Urothelium cell line (cell line): ENCODE measurements around the gene SLC29A3.
A peak's percentile ranks its signal among the peaks of the same experiment; 100 is the strongest.

Experiments used
- DNase-seq: peaks from one replicate; pipeline ENCODE4 v3.0.0; 2011; ENCODE audit warnings: low spot score, mixed read lengths
- FAIRE-seq: peaks from 2 replicates; lab custom pipeline; 2011; peaks lifted over from hg19 to GRCh38; lab: Jason Lieb, UNC

The SLC29A3 gene

GRCh38 chr10:71388583-71389310 is 69.7 kb downstream of the SLC29A3 start:
- DNase-seq (no peak), FAIRE-seq (no peak)

DNA sequence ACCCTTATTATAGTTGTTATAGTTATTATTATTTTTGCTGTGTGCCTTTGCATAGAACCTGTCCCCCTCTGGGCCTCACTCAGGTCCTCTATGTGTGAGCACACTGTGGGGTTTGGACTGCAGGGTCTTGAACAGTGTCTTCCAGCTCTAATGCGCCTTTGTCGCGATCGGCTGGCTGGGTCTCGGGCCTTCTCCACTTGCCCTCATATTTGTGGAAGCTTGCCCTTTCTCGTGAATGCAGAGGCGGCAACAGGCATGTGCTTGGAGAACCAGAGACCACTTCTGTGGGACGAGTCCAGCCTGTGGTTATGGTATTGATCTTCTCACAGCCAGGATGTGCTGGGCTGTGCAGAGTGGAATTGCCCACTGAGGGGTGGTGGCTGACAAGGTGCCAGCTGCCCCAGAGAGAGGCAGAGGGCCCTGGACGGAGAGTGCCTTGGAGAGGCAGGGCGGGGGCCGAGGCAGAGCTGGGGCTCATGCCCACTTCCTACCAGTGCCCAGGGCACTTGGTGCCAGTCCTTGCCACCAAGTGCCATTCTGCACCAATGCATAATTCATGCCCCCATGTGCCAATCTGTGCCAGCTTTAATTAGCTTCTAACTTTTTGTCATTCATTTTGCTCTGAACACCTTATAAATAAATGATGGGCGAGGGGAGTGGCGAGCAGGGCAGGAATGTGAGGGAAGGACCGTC is 70.9 kb downstream of the SLC29A3 start:
- DNase-seq = no peak
- no peak for FAIRE-seq

GRCh38 chr10:71390461-71390835 is 71.4 kb downstream of the SLC29A3 start:
- DNase-seq = no peak

DNA sequence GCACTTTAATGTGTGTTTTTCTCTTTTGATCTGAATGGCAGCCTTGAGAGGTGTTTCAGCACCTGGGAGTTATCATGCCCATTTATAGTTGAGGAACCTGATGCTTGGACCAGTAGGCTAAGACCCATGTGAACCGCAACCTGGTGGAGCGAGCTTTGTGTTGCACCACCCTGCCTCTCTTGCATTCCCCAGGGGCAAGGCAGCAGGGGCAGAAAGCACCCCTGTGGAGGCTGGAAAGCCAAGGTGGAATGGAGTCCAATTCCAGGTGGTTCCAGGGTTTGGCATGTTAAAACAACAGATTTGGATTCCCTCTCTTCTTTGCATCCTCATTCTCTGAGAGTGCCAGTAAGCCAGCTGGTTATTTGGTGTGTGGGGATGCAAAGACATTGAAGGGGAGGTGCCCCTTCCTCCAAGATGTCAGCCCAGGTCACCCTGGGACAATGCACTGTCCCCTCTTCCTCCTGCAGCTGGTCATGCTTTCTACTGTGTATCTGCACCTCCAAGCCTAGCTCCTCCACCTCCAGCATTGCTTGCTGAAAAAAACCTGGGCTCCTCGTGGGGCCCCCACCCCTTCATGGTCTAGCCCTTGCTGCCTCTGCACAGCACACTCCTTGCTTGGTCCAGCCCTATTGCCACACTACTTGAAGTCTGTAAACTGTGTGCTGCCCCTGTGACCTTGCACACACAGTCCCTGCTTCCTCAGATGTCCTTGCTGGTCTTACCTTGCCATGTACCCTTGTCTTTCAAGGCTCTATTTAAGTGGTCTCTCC is 72.0 kb downstream of the SLC29A3 start:
- FAIRE-seq (no peak), DNase-seq (no peak)

More at GRCh38 chr10:71390461-71390835, 71.4 kb downstream of the SLC29A3 start:
- no peak for FAIRE-seq

DNA sequence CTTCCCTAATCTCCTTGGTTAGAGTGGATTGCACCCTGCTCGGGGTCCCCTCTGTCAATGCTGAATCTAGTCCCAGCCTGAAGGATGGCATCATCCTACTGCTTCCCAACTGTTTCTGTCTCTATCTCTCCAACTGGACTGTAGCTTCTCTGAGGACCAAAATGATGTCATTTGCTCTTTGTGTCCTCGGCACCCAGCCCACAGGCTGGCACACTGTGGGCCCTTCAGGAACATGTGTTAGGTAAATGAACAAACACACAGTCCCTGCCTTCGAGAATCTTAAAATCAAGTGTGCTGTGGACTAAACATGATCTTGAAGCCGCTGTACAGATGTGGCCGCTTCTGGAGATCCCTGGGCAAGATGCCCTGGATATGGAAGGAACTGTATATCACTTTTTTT is 72.6 kb downstream of the SLC29A3 start:
- no peak for FAIRE-seq
- no peak for DNase-seq

GRCh38 chr10:71392292-71392691 is 73.2 kb downstream of the SLC29A3 start:
- FAIRE-seq = no peak

DNA sequence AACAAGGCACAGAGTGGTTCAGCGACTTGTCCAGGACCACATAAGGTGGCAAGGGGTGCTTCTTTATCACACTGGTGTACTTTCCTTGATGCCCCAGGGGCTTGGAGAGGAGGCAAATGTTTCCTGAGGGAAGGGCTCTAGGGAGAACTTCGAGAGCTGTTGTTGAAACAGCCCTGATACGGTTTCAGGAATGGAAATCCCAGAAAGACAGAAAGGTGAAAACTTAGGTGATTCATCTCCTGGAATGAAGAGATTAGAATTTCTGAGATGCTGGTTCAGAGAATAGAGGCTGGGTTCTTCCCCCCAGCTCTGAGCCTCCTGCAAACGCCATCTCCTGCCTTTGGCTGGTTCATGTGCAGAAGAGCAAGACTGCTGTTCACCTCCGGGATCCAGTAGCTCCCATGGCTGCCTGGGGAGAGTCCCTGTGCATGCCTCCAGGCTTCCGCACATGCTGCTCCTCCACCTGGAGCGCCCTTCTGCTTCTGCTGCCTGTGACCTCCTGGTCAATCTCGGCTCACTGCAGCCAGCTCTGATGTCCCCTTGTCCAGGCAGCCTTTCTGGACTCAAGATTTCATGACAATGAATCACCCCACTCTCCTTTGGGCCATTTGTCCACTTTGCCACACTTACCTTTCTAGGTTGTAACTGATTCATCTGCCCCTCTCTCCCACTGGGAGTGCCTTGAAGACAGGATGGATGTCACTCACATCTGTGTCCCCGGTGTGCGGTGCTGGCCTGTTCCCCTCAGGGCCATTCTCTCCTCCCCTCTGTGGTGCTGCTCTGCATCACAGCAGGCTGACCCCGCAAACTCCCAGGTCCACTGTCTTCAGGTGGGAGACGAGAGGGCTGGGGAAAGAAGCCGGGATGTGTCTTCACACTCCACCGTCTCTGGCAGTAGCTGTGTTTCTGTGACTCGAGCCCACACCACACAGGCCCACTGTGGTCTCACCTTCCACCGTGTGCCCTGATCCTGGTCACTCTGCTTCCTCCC is 74.0 kb downstream of the SLC29A3 start:
- DNase-seq (no peak), FAIRE-seq (peak; percentile 40)

More at GRCh38 chr10:71392292-71392691, 73.2 kb downstream of the SLC29A3 start:
- no peak for DNase-seq

GRCh38 chr10:71393841-71394475 is 74.9 kb downstream of the SLC29A3 start:
- DNase-seq (no peak), FAIRE-seq (peak; percentile 81)

- no peak for FAIRE-seq
- no peak for DNase-seq
Observed at GRCh38 chr10:71394926-71395562, 76.0 kb downstream of the SLC29A3 start.

DNA sequence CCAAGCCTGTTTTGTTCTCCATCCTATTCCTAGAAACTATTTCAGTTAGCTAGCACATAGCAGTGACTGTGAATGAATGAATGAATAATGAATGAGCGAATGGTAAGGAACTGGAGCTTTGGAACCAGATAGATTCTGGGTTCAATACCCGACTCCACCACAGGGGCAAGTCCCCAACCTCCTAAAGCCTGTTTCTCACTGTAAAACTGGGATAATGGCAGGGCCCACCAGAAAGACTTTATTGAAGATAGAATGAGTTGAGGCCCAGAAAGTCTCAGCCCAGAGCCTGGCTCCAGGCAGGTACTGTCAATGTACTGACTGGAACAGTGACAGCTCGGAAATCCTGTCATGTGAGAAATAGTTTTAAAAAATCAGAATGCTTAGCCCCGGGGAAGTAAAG is 76.6 kb downstream of the SLC29A3 start:
- FAIRE-seq = no peak

GRCh38 chr10:71396084-71396710 is 77.1 kb downstream of the SLC29A3 start:
- FAIRE-seq (no peak), DNase-seq (peak; percentile 77)

More for the DNA sequence above, 76.6 kb downstream of the SLC29A3 start:
- DNase-seq = no peak

DNA sequence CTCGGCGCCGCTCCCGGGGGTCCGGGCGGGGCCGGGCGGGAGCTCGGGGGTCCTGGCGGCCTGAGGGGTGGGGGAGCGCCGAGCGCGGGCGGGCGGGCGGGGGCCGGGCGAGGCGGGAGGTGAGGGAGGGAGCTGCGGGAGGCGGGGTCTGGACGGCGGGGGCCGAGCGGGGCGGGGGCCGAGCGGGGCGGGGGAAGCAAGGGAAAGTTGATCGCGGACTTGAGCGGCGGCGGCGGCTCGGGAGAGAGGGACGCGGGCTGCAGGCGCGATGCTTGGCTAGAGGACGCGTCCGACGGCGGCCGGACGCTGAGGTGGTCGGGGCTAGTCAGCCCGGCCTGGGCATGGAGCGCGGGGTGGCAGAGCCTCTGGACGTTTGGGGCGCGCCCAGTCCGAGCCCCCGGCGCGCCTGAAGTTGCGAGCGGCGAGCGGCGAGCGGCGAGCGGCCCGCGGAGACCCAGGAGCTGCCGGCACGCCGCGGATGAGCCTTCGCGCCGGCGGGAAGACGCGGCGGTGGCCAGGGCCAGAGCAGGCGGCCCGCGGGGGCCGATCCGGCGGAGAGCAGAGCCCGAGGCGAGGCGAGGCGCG is 77.7 kb downstream of the SLC29A3 start, which contains the start of gene CDH23:
Gene CDH23 (plus strand): TSS at position 210 of the 585 bp plus-strand sequence. CDS start 42,912 bp downstream, outside the sequence.
- peak; percentile 76 for DNase-seq
- FAIRE-seq = no peak

- DNase-seq (no peak), FAIRE-seq (no peak)
Observed at GRCh38 chr10:71397296-71398212, 78.5 kb downstream of the SLC29A3 start.

- DNase-seq = no peak
- no peak for FAIRE-seq
Observed at GRCh38 chr10:71398976-71399375, 79.9 kb downstream of the SLC29A3 start.

DNA sequence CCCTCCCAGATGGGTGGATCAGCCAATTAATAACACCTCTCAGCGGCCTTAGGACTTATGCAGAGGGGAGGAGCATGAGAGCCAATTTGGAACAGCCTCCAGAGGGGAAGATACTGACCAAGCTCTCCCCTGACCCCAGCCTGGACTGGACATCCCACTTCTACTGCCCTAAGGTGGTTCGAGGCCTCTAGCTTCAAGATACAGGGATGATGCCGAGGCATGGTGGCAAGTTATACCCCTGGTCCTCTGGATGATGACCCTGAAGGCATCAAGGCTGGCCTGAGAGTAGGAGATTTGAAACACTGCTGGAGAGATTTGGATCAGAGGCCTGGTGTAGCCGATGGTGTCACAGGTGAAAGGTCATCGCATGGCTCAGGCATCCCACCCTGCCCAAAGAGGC is 80.9 kb downstream of the SLC29A3 start:
- FAIRE-seq = peak; percentile 56
- DNase-seq = no peak

DNA sequence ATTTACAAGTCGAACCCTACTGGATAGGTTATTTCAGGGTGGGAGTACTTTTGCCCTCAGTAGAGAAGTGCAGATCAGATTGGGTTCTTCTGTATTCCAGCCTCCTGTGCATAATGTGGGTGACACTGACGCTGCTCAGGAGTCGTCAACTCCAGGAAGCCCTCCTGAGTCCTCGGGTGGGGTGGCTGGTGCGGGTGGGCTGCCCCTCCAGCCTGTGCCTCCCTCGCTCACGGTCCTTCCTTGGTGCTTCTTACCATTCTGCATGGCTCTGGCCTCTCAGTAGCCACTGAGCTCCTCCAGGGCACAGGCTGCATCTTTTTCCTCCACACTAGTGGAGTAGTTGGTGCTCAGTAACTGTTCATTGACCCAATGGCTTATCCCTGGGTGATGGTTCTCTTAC is 82.0 kb downstream of the SLC29A3 start:
- no peak for FAIRE-seq
- no peak for DNase-seq

- DNase-seq (no peak), FAIRE-seq (no peak)
Observed at GRCh38 chr10:71402005-71402404, 82.9 kb downstream of the SLC29A3 start.
